ENCODE results near the gene SIRPB2.

- TF ChIP-seq CTCF (optimal IDR thresholded peaks at IDR 0.05 in 1 of 3, IDR thresholded peaks at IDR 0.05 in 1 of 3, conservative IDR thresholded peaks at IDR 0.05 in 1 of 3; ENCODE audit: extremely low read depth in 1 of 3, insufficient read depth in 2 of 3, low read length in 3 of 3) (no peak), EZH2 (IDR thresholded peaks at IDR 0.05; ENCODE audit: low read length) (no peak)
Measured at GRCh38 chr20:1526310-1526709, 35.1 kb upstream of the SIRPB2 start.

All from keratinocyte (primary cell).